SK-N-SH (cell line): ENCODE data around the gene RAB19. TPM values are rescaled to one million over a fixed set of nuclear protein-coding genes. Genes with fewer than 3 reads are reported as not detected.

Experiments
- CTCF ChIA-PET: fragments of 300-600, 350-600 bp; formaldehyde crosslinking; extraction: SDS; loops from one replicate; lab custom pipeline; 2021; lab: Yijun Ruan, JAX
- POLR2A ChIA-PET: fragments of 350-600 bp; sonication (Branson Sonifier 250); formaldehyde crosslinking; extraction: SDS; loops from one replicate; lab custom pipeline; 2020; ENCODE audit warnings: antibody characterized with exemption, inconsistent platforms; lab: Yijun Ruan, JAX
- DNase-seq: peaks from one replicate; pipeline ENCODE4 v3.0.0; 2012
- H2AFZ ChIP-seq: fragments of 200-600 bp; sonication (generic); 2 replicates; pipeline ENCODE4 v1.8.1; 2016; ENCODE audit warnings: antibody characterized with exemption, mild to moderate bottlenecking, low read depth
- H3F3A ChIP-seq: fragments of 200-600 bp; sonication (generic); replicated peaks from 2 replicates; pipeline ENCODE3; 2016; ENCODE audit warnings: antibody characterized with exemption, mild to moderate bottlenecking; ENCODE audit not compliant: insufficient read depth
- H3K27ac ChIP-seq, 2 experiments: fragments of 200-500 bp in 1 of 2; fragments of 200-600 bp in 1 of 2; sonication (Bioruptor generic) in 1 of 2; sonication (generic), shearing (Covaris generic) in 1 of 2; 2 replicates each; pipeline versions ENCODE4 v1.5.1 to v1.6.1; 2014 to 2016; ENCODE audit warnings: low read depth in 2 of 2, inconsistent platforms in 1 of 2, low read length in 1 of 2, mild to moderate bottlenecking in 1 of 2, mixed read lengths in 1 of 2
- H3K27me3 ChIP-seq: fragments of 200-600 bp; sonication (generic), shearing (Covaris generic); 2 replicates; pipeline ENCODE4 v1.6.1; 2016; ENCODE audit warnings: mixed run types; ENCODE audit not compliant: insufficient read depth
- H3K36me3 ChIP-seq, 2 experiments: fragments of 200-500 bp in 1 of 2; fragments of 200-600 bp in 1 of 2; sonication (Bioruptor generic) in 1 of 2; sonication (generic) in 1 of 2; replicated peaks in 1 of 2; 2 replicates each; pipeline versions ENCODE3 to v1.5.1; 2014 to 2016; ENCODE audit warnings: low read length in 1 of 2, mild to moderate bottlenecking in 1 of 2; ENCODE audit not compliant: insufficient read depth in 2 of 2, control insufficient read depth in 1 of 2
- H3K4me1 ChIP-seq, 2 experiments: fragments of 200-500 bp in 1 of 2; fragments of 200-600 bp in 1 of 2; sonication (Bioruptor generic) in 1 of 2; sonication (generic), shearing (Covaris generic) in 1 of 2; 2 replicates each; pipeline versions ENCODE4 v1.5.1 to v1.6.1; 2014 to 2016; ENCODE audit warnings: low read depth in 1 of 2, low read length in 1 of 2, mixed run types in 1 of 2; ENCODE audit not compliant: insufficient read depth in 2 of 2, control insufficient read depth in 1 of 2
- H3K4me2 ChIP-seq: fragments of 200-600 bp; sonication (generic), shearing (Covaris generic); 2 replicates; pipeline ENCODE4 v1.6.1; 2017; ENCODE audit warnings: mixed run types
- H3K4me3 ChIP-seq, 2 experiments: fragments of 200-500 bp in 1 of 2; fragments of 200-600 bp in 1 of 2; sonication (Bioruptor generic) in 1 of 2; sonication (generic), shearing (Covaris generic) in 1 of 2; 2 replicates each; pipeline versions ENCODE4 v1.5.1 to v1.8.1; 2014 to 2016; ENCODE audit warnings: low read depth in 2 of 2, inconsistent platforms in 1 of 2, low read length in 1 of 2, mild to moderate bottlenecking in 1 of 2, mixed read lengths in 1 of 2, moderate library complexity in 1 of 2
- H3K79me2 ChIP-seq: fragments of 200-600 bp; sonication (generic); 2 replicates; pipeline ENCODE4 v1.8.1; 2017; ENCODE audit warnings: mild to moderate bottlenecking; ENCODE audit not compliant: insufficient read depth
- H3K9ac ChIP-seq: fragments of 200-600 bp; sonication (generic); 2 replicates; pipeline ENCODE4 v1.6.1; 2017; ENCODE audit warnings: mixed run types
- H3K9me2 ChIP-seq: fragments of 200-600 bp; sonication (generic); 2 replicates; pipeline ENCODE4 v1.6.1; 2017; ENCODE audit warnings: mixed run types
- H3K9me3 ChIP-seq: fragments of 200-600 bp; sonication (generic); 2 replicates; pipeline ENCODE4 v1.6.1; 2017; ENCODE audit warnings: mixed run types, mild to moderate bottlenecking, moderate library complexity
- H4K20me1 ChIP-seq: fragments of 200-600 bp; sonication (generic); 2 replicates; pipeline ENCODE4 v1.6.1; 2017; ENCODE audit warnings: mild to moderate bottlenecking, mixed run types; ENCODE audit not compliant: insufficient read depth
- CHD2 ChIP-seq: fragments of 150-350 bp; IDR thresholded peaks from 2 replicates; pipeline ENCODE4 v1.6.1; 2018; ENCODE audit warnings: low read length; ENCODE audit not compliant: partially characterized antibody
- EP300 ChIP-seq, 2 experiments: IDR thresholded peaks; 2 replicates each; pipeline versions ENCODE4 v1.4.0 to v1.6.1; 2012; ENCODE audit warnings: borderline replicate concordance in 1 of 2, low read depth in 1 of 2, low read length in 1 of 2
- EZH2phosphoT487 ChIP-seq: fragments of 200-600 bp; sonication (generic); IDR thresholded peaks from 2 replicates; pipeline ENCODE4 v1.6.1; 2017; ENCODE audit warnings: low read depth, mixed run types, mild to moderate bottlenecking, antibody characterized with exemption, moderate library complexity, borderline replicate concordance
- FOSL2 ChIP-seq: IDR thresholded peaks from 2 replicates; pipeline ENCODE4 v1.4.0; 2012; ENCODE audit warnings: low read depth, mild to moderate bottlenecking, moderate library complexity, borderline replicate concordance
- FOXJ3 ChIP-seq: sonication (generic); formaldehyde crosslinking; IDR thresholded peaks from 2 replicates; pipeline ENCODE4 v1.5.1; 2020; ENCODE audit warnings: mild to moderate bottlenecking, missing genetic modification reagents
- FOXM1 ChIP-seq: IDR thresholded peaks from 2 replicates; pipeline ENCODE4 v1.4.0; 2012; ENCODE audit warnings: low read depth, mild to moderate bottlenecking
- IRF3 ChIP-seq: fragments of 150-350 bp; IDR thresholded peaks from 2 replicates; pipeline ENCODE4 v1.6.1; 2016; ENCODE audit warnings: mild to moderate bottlenecking, low read depth, low read length
- POLR2AphosphoS5 ChIP-seq: IDR thresholded peaks from 2 replicates; pipeline ENCODE4 v1.6.1; 2012; ENCODE audit warnings: low read depth, low read length
- REST ChIP-seq: IDR thresholded peaks from 2 replicates; pipeline ENCODE4 v1.6.1; 2012; ENCODE audit warnings: mild to moderate bottlenecking, low read depth, low read length, moderate library complexity
- RXRA ChIP-seq: IDR thresholded peaks from 2 replicates; pipeline ENCODE4 v1.4.0; 2012; ENCODE audit warnings: low read depth, mild to moderate bottlenecking, borderline replicate concordance
- TAF1 ChIP-seq: IDR thresholded peaks from 2 replicates; pipeline ENCODE4 v1.6.1; 2012; ENCODE audit warnings: low read depth, mild to moderate bottlenecking, low read length, moderate library complexity, borderline replicate concordance
- TCF12 ChIP-seq: IDR thresholded peaks from 2 replicates; pipeline ENCODE4 v1.4.0; 2012
- WGBS: methylation state at CpG from one replicate; pipeline ENCODE4 v1.1.6; 2017; ENCODE audit warnings: low lambda C conversion rate; 5-methylcytosine and 5-hydroxymethylcytosine counted together
- polyA plus RNA-seq, 3 experiments: library from polyadenylated mRNA; depleted of rRNA; stranded (reverse); fragments of >200 nt; gene quantifications; 2 replicates each; pipeline ENCODE4 v1.2.3, GENCODE V29; 2012
- TF ChIP-seq, protein P1 (sequence below): IDR thresholded peaks from 2 replicates; pipeline ENCODE4; 2012
- TF ChIP-seq, protein P2 (sequence below): fragments of 150-350 bp; IDR thresholded peaks from 2 replicates; pipeline ENCODE4 v1.6.1; 2017; ENCODE audit warnings: antibody characterized with exemption, low read length, low read depth, borderline replicate concordance
- TF ChIP-seq, protein P3 (sequence below): fragments of 200-600 bp; sonication (generic); IDR thresholded peaks from 2 replicates; pipeline ENCODE4 v1.6.1; 2017; ENCODE audit warnings: antibody characterized with exemption, mild to moderate bottlenecking, moderate library complexity

The RAB19 gene
- polyA plus RNA-seq, 1 of the 3 experiments (the other 2 are of a cell fraction): not detected

DNA sequence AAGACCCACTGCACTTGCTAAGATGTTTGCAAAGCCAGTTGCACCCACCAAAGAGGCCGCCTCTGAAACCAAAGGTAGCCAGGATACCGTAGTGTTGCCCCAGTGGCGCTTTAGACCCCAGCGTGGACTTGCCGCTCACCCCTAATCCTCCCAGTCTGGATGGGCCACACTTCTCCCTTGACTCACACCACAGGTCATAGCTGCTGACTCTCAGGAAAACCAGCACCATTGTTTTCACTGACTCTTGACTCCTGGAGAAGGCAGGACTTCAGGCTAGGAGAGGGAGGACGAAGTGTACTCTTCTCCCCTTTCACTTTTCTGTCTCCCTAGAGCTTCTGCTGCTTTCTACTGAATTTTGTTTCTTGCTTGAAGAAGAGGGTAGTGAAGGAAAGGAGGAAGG is 22.3 kb downstream of the RAB19 start:
- no peak for TF ChIP-seq TAF1
- no peak for TF ChIP-seq CHD2
- no peak for TF ChIP-seq RXRA
- Histone ChIP-seq H3K9me2 (no peaks in the 10 kb centered on the region), H3F3A (no peaks in the 10 kb centered on the region), H3K79me2 (no peaks in the 10 kb centered on the region), H3K4me2 (no peak overlapping the region), H3K4me3 (no peak overlapping the region), H3K27me3 (peaks cover 18% of the 10 kb centered on the region; the same call in 1 of the 2 replicates), H4K20me1 (no peaks in the 10 kb centered on the region), H3K4me1 (no peaks in the 10 kb centered on the region), H3K9ac (no peak overlapping the region), H3K9me3 (no peaks in the 10 kb centered on the region), H3K27ac (no peak overlapping the region), H2AFZ (no peak overlapping the region), H3K36me3 (no peaks in the 10 kb centered on the region)
- CTCF ChIA-PET: interaction anchor here (1.0 to 2.5 kb wide), 2 partner anchors 13 to 227 kb away, joined by 3 to 7 read pairs; no protein-coding TSS in a partner anchor
- POLR2A ChIA-PET: no interaction called here
- 85% methylated on average over 6 of the region's 6 CpGs for WGBS
- DNase-seq: no peak

GRCh38 chr7:140433396-140433795 is 29.5 kb downstream of the RAB19 start:
- Histone ChIP-seq H3K4me2 (no peak overlapping the region), H3K27ac (no peak overlapping the region), H4K20me1 (no peaks in the 10 kb centered on the region), H3F3A (no peaks in the 10 kb centered on the region), H3K36me3 (no peaks in the 10 kb centered on the region), H3K9me2 (no peaks in the 10 kb centered on the region), H3K4me1 (no peaks in the 10 kb centered on the region), H3K27me3 (no peaks in the 10 kb centered on the region), H3K9me3 (no peaks in the 10 kb centered on the region), H3K4me3 (no peak overlapping the region), H3K79me2 (no peaks in the 10 kb centered on the region), H2AFZ (no peak overlapping the region), H3K9ac (no peak overlapping the region)
- 66% methylated on average over 3 of the region's 3 CpGs for WGBS
- ChIA-PET CTCF (interaction anchor here (1.4 kb wide), 1 partner anchor 10 kb away, joined by 4 read pairs; no protein-coding TSS in a partner anchor), POLR2A (no interaction called here)
- TF ChIP-seq EP300 (IDR thresholded peaks at IDR 0.05; ENCODE audit: borderline replicate concordance in 1 of 2, low read depth in 1 of 2, low read length in 1 of 2): no peak
- TF ChIP-seq TCF12: no peak
- TF ChIP-seq, protein P1, sequence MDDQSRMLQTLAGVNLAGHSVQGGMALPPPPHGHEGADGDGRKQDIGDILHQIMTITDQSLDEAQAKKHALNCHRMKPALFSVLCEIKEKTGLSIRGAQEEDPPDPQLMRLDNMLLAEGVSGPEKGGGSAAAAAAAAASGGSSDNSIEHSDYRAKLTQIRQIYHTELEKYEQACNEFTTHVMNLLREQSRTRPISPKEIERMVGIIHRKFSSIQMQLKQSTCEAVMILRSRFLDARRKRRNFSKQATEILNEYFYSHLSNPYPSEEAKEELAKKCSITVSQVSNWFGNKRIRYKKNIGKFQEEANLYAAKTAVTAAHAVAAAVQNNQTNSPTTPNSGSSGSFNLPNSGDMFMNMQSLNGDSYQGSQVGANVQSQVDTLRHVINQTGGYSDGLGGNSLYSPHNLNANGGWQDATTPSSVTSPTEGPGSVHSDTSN: no peak
- no peak for TF ChIP-seq EZH2phosphoT487
- TF ChIP-seq TAF1: no peak
- TF ChIP-seq, protein P2, sequence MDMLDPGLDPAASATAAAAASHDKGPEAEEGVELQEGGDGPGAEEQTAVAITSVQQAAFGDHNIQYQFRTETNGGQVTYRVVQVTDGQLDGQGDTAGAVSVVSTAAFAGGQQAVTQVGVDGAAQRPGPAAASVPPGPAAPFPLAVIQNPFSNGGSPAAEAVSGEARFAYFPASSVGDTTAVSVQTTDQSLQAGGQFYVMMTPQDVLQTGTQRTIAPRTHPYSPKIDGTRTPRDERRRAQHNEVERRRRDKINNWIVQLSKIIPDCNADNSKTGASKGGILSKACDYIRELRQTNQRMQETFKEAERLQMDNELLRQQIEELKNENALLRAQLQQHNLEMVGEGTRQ: no peak
- no peak for TF ChIP-seq REST
- TF ChIP-seq POLR2AphosphoS5: no peak
- no peak for TF ChIP-seq FOSL2
- no peak for TF ChIP-seq FOXJ3 (CRISPR knock-in tag)
- no peak for TF ChIP-seq IRF3
- TF ChIP-seq, protein P3, sequence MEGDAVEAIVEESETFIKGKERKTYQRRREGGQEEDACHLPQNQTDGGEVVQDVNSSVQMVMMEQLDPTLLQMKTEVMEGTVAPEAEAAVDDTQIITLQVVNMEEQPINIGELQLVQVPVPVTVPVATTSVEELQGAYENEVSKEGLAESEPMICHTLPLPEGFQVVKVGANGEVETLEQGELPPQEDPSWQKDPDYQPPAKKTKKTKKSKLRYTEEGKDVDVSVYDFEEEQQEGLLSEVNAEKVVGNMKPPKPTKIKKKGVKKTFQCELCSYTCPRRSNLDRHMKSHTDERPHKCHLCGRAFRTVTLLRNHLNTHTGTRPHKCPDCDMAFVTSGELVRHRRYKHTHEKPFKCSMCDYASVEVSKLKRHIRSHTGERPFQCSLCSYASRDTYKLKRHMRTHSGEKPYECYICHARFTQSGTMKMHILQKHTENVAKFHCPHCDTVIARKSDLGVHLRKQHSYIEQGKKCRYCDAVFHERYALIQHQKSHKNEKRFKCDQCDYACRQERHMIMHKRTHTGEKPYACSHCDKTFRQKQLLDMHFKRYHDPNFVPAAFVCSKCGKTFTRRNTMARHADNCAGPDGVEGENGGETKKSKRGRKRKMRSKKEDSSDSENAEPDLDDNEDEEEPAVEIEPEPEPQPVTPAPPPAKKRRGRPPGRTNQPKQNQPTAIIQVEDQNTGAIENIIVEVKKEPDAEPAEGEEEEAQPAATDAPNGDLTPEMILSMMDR: no peak
- TF ChIP-seq FOXM1: no peak
- DNase-seq: no peak
